Sigmoid colon (tissue), 7 donors: ENCODE results near the gene CHKB. TPM values are rescaled to one million over a fixed set of nuclear protein-coding genes. Genes with fewer than 3 reads are reported as not detected.

ENCODE experiments used
- DNase-seq: peaks from one replicate; pipeline ENCODE4 v3.0.0-alpha.2; 2019
- H3K27ac ChIP-seq, 4 donors: fragments of 200-600 bp; sonication (generic); one replicate each; pipeline ENCODE4 v1.5.1; 2016 to 2019; ENCODE audit warnings: mild to moderate bottlenecking in 1 of 4
- H3K27me3 ChIP-seq, 3 donors: fragments of 200-600 bp; sonication (generic); one replicate each; pipeline ENCODE4 v1.5.1; 2019; ENCODE audit warnings: mild to moderate bottlenecking in 1 of 3
- H3K36me3 ChIP-seq, 4 donors: fragments of 200-600 bp; sonication (generic); one replicate each; pipeline ENCODE4 v1.5.1; 2016 to 2019
- H3K4me1 ChIP-seq, 4 donors: fragments of 200-600 bp; sonication (generic); one replicate each; pipeline ENCODE4 v1.5.1; 2017 to 2019
- H3K4me3 ChIP-seq, 4 donors: fragments of 200-600 bp; sonication (generic); one replicate each; pipeline ENCODE4 v1.5.1; 2017 to 2019; ENCODE audit warnings: mild to moderate bottlenecking in 2 of 4, moderate library complexity in 1 of 4
- H3K9me3 ChIP-seq, 4 donors: fragments of 200-600 bp in 3 of 4; sonication (generic) in 3 of 4; one replicate each; pipeline versions ENCODE4 v1.5.1 to v1.6.1; 2013 to 2019
- EP300 ChIP-seq, 4 donors: sonication (generic); formaldehyde crosslinking; IDR thresholded peaks; one replicate each; pipeline ENCODE4 v1.6.1; 2017; ENCODE audit warnings: antibody characterized with exemption in 4 of 4
- POLR2A ChIP-seq, 2 donors: fragments of 450-650 bp; IDR thresholded peaks; one replicate each; pipeline ENCODE4 v1.6.1; 2016; ENCODE audit warnings: antibody characterized with exemption in 2 of 2, mild to moderate bottlenecking in 2 of 2, moderate library complexity in 2 of 2
- POLR2AphosphoS5 ChIP-seq, 4 donors: sonication (generic); formaldehyde crosslinking; IDR thresholded peaks; one replicate each; pipeline ENCODE4 v1.6.1; 2017; ENCODE audit warnings: antibody characterized with exemption in 4 of 4
- whole genome bisulfite sequencing, 2 donors: extraction: QIAGEN DNeasy Blood & Tissue Kit; methylation state at CpG; one replicate each; pipeline ENCODE4 v1.1.7; 2013; 5-methylcytosine and 5-hydroxymethylcytosine counted together
- intact Hi-C: fragments of 100-400 bp; cut with DNase I; formaldehyde crosslinking; loops from one replicate; pipeline ENCODE4 v1.15.1; 2023
- polyA plus RNA-seq, 3 donors: library from polyadenylated mRNA; stranded (reverse); fragments of 200-250 nt; gene quantifications; one replicate each; pipeline ENCODE4 v1.2.3, GENCODE V29; 2013
- total RNA-seq, 4 donors: library from RNA; depleted of rRNA; stranded (reverse); fragments of >200 nt; gene quantifications; one replicate each; pipeline ENCODE4 v1.1.0, GENCODE V29; 2016
- TF ChIP-seq, protein P1 (sequence below), 4 experiments: fragments of 450-650 bp in 3 of 4; fragments of 200-600 bp in 1 of 4; IDR thresholded peaks; one replicate each; pipeline ENCODE4 v1.5.1; 2016 to 2019; ENCODE audit warnings: antibody characterized with exemption in 4 of 4, mild to moderate bottlenecking in 3 of 4, moderate library complexity in 2 of 4
- donor health status: healthy with polysubstance abuse.
- donor health status: Bipolar disorder and iron deficiency.
- donor health status: healthy.

Gene CHKB
- total and polyA plus RNA-seq, 7 donors, result 22.0 to 90.0 (median 37.8) TPM

DNA sequence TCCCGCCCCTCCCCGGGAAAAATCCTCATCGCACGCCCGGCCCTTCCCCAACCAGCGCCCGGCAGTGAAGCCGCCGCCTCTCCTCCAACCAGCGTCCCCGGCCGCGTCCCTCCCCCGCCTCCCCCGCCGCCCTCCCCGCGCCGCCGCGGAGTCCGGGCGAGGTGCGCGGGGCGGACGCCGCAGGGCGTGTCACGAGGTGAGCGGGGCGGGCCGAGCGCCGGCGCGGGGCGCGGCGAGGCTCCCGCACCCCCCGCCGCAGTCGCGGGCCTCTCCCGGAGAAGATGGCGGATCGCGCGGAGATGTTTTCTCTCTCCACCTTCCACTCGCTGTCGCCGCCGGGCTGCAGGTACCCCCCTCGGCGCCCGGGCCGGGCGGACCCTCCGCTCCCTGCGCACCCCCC, 17.9 kb upstream of the CHKB start, which contains the start of gene MAPK8IP2:
Gene MAPK8IP2 (plus strand): TSS at position 256 of the 400 bp plus-strand sequence. CDS start 26 bp downstream, at position 282.
- peak within 1 kb of the TSS in 3 of 4 donors; percentile 34 to 49 (median 46) for H3K4me3 ChIP-seq
- intact Hi-C loops, result no loop called here
- H3K36me3 ChIP-seq, result no peaks in the 10 kb centered on the region
- no peaks in the 10 kb centered on the region for H3K9me3 ChIP-seq
- TF ChIP-seq POLR2A (IDR thresholded peaks at IDR 0.05), result no peak
- TF ChIP-seq POLR2AphosphoS5 (IDR thresholded peaks at IDR 0.05), result no peak
- TF ChIP-seq, protein P1, sequence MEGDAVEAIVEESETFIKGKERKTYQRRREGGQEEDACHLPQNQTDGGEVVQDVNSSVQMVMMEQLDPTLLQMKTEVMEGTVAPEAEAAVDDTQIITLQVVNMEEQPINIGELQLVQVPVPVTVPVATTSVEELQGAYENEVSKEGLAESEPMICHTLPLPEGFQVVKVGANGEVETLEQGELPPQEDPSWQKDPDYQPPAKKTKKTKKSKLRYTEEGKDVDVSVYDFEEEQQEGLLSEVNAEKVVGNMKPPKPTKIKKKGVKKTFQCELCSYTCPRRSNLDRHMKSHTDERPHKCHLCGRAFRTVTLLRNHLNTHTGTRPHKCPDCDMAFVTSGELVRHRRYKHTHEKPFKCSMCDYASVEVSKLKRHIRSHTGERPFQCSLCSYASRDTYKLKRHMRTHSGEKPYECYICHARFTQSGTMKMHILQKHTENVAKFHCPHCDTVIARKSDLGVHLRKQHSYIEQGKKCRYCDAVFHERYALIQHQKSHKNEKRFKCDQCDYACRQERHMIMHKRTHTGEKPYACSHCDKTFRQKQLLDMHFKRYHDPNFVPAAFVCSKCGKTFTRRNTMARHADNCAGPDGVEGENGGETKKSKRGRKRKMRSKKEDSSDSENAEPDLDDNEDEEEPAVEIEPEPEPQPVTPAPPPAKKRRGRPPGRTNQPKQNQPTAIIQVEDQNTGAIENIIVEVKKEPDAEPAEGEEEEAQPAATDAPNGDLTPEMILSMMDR (IDR thresholded peaks at IDR 0.05), result no peak
- TF ChIP-seq EP300 (IDR thresholded peaks at IDR 0.05), result no peak
- no peak within 1 kb of the TSS for H3K27ac ChIP-seq
- WGBS, 2 donors, result 1% methylated on average over 61 of the region's 61 CpGs
- peaks cover 26 to 83% (median 73%) of the 10 kb centered on the region in 3 donors for H3K27me3 ChIP-seq
- DNase-seq, result no peak
- peaks cover 0 to 16% (median 13%) of the 10 kb centered on the region in 4 donors for H3K4me1 ChIP-seq

DNA sequence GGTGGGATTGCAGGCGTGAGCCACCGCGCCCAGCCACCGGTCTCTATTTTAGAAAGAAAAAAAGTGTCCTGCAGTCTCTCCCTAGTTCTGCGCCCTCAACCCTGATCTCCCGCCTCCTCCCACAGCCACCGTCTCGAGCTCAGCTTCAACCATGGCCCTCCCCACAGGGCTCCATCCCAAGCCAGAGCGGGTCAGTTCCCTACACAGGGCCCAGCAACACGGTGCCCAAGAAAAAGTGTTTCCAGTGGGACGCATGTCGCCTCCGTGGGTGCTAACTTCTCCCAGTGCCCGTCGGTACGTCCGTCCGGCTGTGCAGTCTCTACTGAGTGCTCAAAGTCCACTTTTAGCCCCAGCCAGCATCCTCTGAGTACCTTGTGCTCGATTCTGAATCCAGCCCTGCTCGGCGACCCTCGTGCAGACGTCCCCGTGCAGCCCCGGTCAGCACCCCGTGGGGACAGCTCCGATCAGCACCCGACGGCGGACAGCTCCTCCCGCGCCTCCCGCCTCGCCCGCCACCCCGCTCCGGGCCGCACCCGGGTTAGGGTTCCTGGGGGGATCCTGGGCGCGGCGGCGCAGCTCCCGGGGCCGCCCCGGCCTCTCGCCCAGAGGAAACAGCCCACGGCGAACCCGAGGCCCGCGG, 17.3 kb upstream of the CHKB start:
- DNase-seq, result peak; percentile 72
- 15 to 17% methylated on average over 52 of the region's 52 CpGs for WGBS, 2 donors
- intact Hi-C loops, result no loop called here
- H3K36me3 ChIP-seq, result no peaks in the 10 kb centered on the region
- H3K27ac ChIP-seq, result no peak overlapping the region
- peaks cover 0 to 16% (median 13%) of the 10 kb centered on the region in 4 donors for H3K4me1 ChIP-seq
- H3K27me3 ChIP-seq, result peaks cover 25 to 77% (median 67%) of the 10 kb centered on the region in 3 donors
- no peaks in the 10 kb centered on the region for H3K9me3 ChIP-seq
- TF ChIP-seq EP300 (IDR thresholded peaks at IDR 0.05) (no peak), POLR2AphosphoS5 (IDR thresholded peaks at IDR 0.05) (no peak)
- peak overlapping the region in 3 of 4 donors; percentile 34 to 49 (median 46) for H3K4me3 ChIP-seq

DNA sequence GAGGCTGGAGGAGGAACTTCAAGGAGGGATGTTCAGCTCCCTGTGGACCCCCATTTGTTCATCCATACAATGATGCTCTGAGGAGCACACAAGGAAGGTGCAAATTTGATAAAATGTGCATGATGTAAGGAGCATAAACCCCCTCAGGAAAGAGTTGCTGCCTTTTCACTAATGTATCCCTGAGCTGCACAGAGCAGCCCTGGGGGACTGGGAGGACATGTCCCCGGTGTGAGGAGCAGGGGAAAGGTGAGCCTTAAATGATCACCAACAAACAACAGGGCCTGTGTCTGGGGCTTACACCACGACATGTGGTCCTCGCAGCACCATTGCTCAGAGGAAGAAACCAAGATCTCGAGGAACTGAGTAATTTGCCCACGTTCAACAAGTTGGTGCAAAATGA, 14.4 kb upstream of the CHKB start:
- no peaks in the 10 kb centered on the region for H3K36me3 ChIP-seq
- no peak for DNase-seq
- H3K4me3 ChIP-seq, result no peak overlapping the region
- TF ChIP-seq, protein P1 (IDR thresholded peaks at IDR 0.05), result no peak
- TF ChIP-seq EP300 (IDR thresholded peaks at IDR 0.05) (no peak), POLR2A (IDR thresholded peaks at IDR 0.05) (no peak), POLR2AphosphoS5 (IDR thresholded peaks at IDR 0.05) (no peak)
- 90 to 93% methylated on average over 5 of the region's 5 CpGs for WGBS, 2 donors
- intact Hi-C loops, result no loop called here
- H3K27ac ChIP-seq, result no peak overlapping the region
- H3K4me1 ChIP-seq, result peaks cover 0 to 16% (median 13%) of the 10 kb centered on the region in 4 donors
- H3K9me3 ChIP-seq, result no peaks in the 10 kb centered on the region
- peaks cover 13 to 49% (median 40%) of the 10 kb centered on the region in 3 donors for H3K27me3 ChIP-seq

DNA sequence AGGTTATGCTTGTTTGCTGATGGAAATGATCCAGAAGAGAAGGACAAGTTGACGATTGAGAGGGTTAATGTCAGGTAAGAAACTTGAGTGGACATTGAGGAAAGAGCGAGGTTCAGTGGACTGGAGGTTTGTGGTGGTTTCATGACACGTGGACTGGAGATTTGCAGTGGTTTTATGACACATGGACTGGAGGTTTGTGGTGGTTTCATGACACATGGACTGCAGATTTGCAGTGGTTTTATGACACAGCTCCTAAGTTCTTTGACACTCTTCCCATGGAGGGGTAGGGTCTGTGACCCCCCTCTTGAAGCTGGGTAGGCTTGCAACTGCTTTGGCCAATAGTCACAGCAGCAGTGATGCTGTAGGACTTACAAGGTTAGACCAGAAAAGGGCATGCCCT, 12.5 kb upstream of the CHKB start:
- Histone ChIP-seq H3K4me3 (no peak overlapping the region), H3K36me3 (no peaks in the 10 kb centered on the region), H3K27me3 (peaks cover 5 to 30% (median 21%) of the 10 kb centered on the region in 3 donors), H3K9me3 (no peaks in the 10 kb centered on the region), H3K27ac (no peak overlapping the region), H3K4me1 (peaks cover 0 to 5% (median 4%) of the 10 kb centered on the region in 4 donors)
- intact Hi-C loops, result no loop called here
- no peak for DNase-seq
- 87 to 88% methylated on average over 3 of the region's 3 CpGs for WGBS, 2 donors
- no peak for TF ChIP-seq EP300 (IDR thresholded peaks at IDR 0.05)
- TF ChIP-seq POLR2A (IDR thresholded peaks at IDR 0.05), result no peak
- TF ChIP-seq POLR2AphosphoS5 (IDR thresholded peaks at IDR 0.05), result no peak
- TF ChIP-seq, protein P1 (IDR thresholded peaks at IDR 0.05), result no peak

DNA sequence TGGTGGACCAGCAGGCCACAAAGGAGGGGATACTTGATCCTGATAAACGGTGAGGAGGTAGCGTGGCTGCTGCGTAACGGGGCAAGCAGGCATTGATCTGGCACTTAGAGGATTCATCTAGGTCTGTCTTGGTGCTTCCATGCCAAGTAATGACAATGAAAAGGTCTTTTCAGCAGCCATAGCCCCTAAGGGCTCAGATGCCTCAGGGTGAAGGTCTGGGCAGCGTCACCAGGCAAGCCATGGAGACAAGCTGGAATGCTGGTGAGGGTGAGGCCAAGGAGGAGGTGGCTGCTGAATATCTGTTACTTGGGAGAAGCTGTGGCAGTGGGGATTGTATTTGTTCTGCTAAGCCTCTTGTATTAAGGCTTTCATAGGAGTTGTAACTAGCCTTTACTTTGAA, 4.8 kb upstream of the CHKB start:
- H3K9me3 ChIP-seq, result no peaks in the 10 kb centered on the region
- no peak overlapping the region for H3K4me3 ChIP-seq
- H3K27ac ChIP-seq, result no peak overlapping the region
- no peaks in the 10 kb centered on the region for H3K36me3 ChIP-seq
- H3K27me3 ChIP-seq, result no peaks in the 10 kb centered on the region
- H3K4me1 ChIP-seq, result peaks cover 0 to 9% (median 8%) of the 10 kb centered on the region in 4 donors
- intact Hi-C loops, result no loop called here
- TF ChIP-seq, protein P1 (IDR thresholded peaks at IDR 0.05), result no peak
- TF ChIP-seq POLR2A (IDR thresholded peaks at IDR 0.05), result no peak
- no peak for DNase-seq
- 94 to 96% methylated on average over 5 of the region's 5 CpGs for WGBS, 2 donors
